ENCODE results near the gene MS4A10.
A peak's percentile ranks its signal among the peaks of the same experiment; 100 is the strongest.
"Not testable (repeated sequence)": the region's sequence is repeated elsewhere in the genome, so short reads cannot be mapped to it uniquely, and the experiment has no call there.

Gene MS4A10

DNA sequence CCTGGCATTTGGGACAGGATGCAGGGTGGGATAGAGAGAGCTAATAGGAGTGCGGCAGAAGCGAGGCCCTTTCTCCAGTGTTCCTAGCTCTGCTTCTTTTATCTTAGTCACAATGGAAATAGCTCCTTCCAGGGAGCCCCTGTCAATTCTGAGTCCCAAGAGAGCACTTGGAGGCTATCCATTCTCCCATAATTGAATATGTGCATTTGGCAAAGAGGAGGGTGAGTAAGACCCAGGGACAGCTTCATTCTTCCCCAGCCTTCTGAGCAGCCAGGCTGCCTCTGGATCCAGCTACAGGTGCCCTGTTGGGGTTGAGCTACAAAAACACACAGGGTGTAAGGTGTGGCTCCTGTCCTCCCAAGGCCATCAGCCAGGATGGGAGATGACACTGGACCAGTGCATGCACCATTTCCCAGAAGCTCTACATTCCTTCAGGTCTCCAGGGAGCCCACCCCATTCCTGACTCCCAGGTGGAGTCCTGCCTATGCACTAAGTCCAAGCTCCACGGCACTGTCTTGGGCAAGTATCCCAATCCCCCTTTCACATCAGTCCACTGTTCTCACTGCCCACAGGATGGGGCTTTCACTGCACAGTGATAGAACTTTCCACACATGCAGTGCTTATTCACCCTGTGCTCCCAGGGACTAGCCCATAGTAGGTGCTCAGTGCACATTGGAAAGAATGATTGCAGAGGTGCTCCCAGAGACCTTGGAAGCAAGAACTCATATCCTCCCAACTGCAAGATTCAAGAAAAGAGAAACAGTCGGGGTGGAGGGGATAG, 6.2 kb downstream of the MS4A10 start:
- no peak for DNase-seq

DNA sequence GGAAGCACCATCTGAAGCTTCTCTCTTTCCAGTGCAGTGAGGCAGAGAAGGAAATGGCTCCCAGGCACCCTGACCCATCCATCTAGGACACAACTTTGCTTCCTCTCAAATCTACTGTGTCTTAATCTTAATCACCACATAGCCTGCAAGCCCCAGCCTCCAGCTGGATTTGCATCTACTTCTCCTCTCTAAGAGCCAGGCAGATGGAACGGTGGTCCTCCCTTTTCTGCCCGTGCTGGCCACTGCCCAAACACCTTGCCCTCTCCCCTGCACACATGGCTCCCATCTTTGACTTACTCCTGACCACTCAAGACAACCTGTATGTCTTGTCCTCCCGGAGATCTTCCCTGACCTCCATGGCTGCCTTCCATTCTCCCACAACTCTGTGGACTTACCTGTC, 7.4 kb downstream of the MS4A10 start:
- DNase-seq, result no peak

DNA sequence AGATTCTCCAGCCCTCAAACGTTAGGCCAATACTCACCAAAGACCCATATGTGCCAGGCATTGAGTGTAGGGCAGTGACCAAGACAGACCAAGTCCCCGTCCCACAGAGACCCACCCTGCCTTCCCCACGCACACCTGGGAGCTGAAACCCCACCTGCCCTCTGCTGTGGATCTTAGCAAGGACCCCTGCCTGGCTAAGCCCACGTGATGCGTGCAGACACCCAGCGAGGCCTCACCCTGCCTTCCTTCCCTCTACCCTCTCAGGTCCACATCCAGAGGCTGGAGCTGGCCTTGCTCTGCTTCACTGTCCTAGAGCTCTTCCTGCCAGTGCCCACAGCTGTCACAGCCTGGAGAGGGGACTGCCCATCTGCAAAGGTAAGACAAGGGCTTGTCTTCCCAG, 10.2 kb downstream of the MS4A10 start:
- DNase-seq, result no peak

DNA sequence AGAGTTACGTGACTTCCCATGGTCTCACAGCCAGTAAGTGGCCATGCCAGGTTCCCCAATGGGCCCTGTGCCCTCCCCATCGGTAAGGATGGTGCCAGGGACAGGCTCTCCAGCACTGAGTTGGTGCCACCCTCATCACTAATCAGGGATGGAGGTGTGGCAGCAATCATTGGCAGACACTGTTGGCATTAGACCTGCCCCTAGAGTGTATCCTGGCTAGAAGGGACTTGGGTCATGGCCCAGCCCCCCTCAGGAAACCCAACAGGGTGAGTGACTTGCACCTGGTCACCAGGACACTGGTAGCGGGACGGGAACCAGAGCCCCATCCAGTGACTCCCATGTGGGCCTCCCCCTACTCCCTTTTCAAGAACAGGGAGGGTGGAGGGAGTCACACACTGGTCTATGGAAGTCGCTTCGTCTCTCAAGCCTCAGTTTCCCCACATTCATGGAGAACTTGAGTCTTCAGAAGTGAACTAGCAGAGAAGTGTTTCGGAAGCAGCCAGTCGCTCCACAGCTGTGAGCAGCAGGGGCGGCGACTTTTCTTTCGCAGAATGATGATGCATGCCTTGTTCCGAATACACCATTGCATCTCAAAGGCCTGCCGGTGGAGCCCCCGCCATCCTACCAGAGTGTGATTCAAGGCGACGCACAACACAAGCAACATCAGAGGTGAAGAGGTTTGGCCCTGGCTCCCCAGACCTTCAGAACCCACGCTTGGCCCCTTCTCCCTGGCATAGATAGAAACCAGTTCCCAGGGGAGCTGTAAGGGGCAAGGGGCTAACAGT, 12.9 kb downstream of the MS4A10 start:
- no peak for DNase-seq

DNA sequence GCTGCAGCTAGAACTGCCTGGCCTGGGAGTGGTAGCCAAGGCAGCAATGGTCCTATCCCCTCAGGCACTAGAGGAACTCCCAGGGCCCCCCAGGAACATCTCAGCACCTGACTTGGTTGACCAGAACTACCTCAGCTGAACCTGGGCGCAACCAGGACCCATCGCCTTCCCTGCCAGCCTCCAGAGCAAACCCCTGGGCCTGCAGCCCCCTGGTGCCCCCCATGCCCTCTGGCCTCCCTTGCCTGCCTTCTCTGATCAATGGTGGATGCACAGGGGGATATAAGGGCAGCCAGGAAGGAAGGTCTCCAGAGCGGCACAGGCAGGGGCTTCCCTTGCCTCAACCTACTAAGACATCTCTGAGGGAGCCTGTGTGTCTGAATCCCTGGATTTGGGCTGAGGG, 13.5 kb downstream of the MS4A10 start:
- DNase-seq, result no peak

DNA sequence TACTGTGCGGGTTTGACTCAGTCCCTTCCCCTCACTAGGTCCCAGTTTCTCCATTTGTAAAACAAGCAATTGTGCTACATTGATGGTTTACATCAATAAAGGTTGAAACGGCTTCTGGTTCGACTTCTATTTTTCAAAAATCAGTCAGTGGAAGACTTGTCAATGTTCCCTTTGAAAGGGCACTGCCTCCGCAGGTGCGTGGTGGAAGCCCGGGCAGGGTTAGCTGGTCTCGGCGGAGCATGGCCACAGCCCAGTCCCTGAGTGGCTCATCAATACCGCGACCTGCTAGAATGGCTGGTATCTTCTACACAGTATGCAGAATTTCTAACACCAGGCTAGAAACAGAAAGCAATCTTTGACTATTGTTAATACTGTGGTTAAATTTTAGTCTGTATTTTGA, 16.1 kb downstream of the MS4A10 start:
- DNase-seq, result no peak

DNA sequence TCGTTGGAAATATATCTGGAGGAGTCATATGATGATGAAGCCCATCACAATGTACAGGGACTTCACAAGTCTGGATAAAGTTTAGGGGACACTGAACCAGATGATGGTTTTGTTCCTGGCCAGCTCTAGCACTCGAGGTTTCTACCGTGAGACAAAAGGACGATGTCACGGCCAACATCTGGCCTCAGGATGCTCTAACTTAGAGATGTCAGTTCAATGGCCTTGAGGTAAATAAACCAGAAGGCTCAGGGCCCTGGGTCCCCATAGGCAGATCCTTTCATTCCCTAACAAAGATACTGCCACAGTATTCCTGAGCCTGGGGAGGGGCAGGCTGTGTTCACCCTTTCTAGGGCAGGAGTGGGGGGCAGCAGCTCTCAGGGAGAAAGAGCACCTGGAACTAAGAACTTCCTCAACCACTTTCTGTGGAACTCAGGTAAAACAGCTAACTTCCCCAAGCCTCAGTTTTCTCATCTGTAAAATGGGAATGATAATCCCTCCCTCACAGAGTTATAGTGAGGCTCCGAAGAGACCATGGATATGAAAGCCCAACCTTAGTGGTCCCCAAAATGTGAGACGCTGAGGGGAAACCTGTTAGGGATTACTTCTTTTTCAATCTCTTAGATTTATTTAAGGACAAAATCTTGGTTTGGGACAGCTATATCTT, 18.3 kb downstream of the MS4A10 start:
- no peak for DNase-seq

DNA sequence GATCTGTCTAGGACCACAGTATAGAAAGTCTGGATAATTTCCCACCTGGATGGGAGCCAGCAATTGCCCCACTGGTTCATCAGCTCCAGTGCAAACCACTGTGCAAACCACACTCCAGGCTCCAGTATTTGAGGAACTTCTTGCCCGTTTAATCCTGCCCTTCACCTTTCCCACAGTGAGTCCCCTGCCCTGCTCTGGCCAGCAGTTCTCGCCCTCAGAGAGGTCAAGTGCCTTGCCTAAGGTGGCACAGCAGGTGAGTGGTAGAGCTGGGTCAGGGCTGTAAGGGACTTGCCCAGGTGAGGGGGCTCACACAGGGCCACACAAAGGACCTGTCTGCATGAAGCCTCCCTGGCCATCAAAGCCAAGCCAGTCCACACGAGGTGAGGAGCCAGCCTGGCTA, 24.1 kb downstream of the MS4A10 start:
- no peak for DNase-seq

DNA sequence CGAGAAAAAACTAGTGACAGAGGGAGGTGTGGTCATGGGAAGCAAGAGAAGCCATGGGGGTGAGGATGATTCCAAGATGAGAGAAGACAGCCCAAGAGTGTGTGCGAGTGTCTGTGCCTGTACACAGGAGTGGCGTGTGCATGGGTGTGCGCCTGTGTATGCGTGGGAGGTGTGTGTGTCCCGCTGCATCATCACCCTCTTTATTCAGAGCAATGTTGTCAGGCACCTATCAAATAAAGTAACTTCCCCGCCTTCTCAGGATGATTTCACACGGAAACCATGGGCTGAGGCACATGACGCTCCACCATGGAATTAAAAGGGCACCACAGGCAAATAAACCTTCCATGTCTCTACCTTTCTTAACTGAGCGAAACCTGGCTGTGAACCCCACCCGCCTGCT, 24.6 kb downstream of the MS4A10 start:
- no peak for DNase-seq

DNA sequence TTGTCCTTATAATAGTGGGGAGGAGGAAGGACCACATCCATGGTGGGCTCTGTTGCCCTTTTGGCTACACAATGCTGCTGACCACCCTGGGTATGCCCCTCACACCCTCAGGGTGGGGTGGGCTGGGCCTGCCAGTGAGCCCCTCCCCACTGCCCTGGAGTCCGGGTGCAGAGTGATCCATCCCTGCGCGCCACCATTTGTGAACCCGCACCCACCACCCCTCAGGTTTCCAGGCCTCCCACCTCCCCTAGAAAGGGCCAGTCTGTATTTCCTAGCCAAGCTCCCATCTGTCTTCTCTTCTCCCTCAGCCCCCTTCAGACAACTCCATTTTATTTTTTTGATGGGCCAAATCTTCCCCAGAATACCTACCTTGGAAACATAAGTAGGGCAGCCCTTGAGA, 25.0 kb downstream of the MS4A10 start:
- DNase-seq, result no peak

DNA sequence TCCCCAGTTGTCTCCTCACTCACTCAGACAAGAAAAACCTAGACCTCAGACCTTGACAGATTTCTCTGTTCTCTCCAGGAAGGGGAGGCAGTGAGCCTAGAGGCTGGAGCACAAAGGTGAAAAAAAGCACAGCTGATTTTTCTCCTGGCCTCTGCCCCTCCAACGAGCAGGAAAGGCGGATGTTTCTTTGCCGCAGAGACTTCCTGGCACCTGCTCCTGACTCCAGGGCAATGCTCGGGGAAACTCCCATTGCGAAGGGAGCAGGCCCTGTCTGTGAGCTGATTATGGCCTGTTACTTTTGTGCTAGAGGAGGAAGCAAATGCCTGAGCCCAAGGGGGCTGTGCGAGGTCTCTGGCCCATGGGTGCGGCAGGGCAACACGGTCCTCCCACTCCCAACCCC, 25.4 kb downstream of the MS4A10 start:
- no peak for DNase-seq

DNA sequence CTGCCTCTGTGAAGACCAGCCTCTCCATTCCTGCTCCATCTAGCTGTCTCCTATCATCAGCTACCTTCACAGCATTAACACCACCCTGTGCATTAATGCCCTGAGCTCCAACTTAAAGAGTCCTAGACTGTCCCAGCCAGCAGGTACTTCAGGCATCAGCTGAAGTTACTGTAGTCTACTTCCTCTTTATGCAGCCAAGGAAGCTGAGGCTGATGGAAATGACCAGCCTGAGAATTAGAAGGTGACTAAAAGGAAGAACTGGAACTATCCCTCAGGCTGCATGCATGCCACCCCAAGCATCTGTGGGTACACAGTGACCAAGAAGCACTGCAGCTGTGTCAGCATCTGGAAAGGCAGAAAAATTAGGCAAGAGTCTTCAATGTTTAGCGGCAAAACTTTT, 28.2 kb downstream of the MS4A10 start:
- DNase-seq, result no peak

DNA sequence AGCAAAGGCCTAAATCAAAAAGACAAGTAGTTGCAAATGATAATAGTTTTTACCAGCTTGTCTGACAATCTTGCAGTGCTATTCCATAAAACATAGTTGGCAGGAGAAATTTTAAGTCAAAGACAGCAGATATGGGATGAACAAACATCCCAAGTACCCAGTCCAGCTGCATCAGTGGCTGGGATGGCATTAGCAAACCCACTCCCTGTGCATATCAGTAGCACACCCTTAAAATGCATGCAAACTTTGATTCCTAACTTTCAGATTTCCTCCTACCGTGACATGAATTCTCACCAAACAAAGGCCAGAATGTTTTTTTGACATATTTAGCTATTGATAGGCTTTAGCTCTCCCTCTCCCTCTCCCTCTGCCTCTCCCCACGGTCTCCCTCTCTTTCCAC, 29.0 kb downstream of the MS4A10 start:
- DNase-seq, result no peak

DNA sequence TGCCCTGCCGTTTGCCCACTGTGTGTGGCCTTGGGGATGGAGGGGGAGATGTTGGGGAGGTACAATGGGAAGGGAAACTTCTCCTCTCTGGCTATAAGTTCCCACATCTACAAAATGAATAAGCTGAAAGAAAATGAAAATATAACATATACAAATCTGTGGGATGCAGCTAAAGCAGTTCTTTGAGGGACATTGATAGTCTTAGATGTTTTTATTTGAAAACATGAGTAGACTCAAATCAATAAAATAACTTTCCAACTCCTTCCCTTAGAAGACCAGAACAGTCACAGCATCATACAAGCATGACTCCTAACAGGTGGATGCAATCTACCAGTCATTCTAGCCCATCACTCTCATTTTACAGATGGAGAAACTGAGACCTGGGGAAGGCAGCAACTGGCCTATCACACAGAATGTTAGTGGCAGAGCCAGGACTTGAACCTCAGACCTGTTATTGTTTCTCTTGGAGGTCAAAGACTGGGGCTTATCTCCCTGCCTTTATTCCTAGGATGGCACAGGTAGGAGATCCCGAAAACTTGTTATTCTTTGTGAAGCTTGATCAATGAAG, 31.5 kb downstream of the MS4A10 start:
- no peak for DNase-seq

DNA sequence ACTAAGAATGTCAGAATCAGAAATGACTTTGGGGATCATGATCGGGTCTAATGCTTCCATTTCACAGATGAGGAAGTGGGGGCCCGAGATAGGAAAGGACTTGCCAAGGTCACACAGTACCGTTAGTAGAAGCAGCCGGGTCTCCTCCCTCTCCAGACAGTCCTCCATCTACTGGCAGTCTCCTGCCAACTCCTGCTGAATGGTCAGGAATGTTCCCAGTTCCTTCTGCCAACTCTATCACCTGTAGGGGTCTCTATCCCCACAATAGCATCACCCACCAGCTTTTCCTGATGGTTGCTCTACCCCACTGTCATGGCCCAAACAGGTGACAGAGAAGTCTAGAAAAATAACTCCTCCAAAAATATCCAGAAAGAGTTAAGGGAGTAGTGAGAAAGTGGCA, 32.9 kb downstream of the MS4A10 start:
- DNase-seq, result no peak

DNA sequence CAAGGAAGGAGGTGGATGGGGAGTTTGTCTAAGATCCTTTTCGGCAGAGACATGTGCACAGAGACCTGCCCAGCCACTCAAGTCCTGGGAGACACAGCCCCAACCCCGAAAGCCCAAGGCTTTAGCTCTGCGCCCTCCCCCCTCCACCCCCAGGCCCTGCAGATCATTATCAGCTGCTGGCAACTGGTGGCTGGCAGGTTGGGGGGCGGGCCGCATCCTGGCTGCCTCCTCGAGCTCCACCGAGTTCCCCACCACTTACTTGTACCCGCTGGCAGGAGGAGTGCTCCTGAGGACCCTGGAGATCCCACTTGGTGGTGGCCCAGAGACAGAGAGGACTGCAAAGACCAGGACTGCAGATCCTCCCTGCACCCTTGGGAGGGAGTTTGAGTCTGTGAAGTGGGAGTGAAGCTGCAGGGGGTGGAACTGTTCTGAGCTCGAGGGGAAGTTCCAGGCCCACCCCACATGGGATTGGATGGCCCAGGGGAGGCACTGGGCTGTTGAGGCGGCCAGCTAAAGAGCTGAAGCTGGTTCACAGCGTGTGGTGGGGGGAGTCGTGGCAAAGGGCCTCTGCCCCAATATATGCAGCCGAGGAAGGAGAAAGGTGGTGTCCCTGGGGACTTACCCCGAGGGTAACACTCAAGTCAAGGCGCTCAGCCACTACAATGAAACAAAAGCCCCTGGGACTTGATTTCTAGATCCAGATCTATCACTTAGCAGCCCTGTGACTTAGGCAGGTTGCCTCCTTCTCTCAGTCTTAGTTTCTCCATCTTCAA, 36.9 kb downstream of the MS4A10 start:
- no peak for DNase-seq

DNA sequence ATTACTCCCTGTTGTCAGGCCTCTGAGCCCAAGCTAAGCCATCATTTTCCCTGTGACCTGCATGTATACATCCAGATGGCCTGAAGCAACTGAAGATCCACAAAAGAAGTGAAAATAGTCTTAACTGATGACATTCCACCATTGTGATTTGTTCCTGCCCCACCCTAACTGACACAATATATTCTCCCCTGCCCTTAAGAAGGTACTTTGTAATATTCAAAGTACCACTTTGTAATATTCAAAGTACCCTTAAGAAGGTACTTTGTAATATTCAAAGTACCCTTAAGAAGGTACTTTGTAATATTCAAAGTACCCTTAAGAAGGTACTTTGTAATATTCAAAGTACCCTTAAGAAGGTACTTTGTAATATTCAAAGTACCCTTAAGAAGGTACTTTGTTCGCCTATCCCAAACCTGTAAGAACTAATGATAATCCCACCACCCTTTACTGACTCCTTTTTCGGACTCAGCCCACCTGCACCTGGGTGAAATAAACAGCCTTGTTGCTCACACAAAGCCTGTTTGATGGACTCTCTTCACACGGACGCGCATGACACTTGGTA, 38.7 kb downstream of the MS4A10 start:
- DNase-seq, result not testable (repeated sequence)

DNA sequence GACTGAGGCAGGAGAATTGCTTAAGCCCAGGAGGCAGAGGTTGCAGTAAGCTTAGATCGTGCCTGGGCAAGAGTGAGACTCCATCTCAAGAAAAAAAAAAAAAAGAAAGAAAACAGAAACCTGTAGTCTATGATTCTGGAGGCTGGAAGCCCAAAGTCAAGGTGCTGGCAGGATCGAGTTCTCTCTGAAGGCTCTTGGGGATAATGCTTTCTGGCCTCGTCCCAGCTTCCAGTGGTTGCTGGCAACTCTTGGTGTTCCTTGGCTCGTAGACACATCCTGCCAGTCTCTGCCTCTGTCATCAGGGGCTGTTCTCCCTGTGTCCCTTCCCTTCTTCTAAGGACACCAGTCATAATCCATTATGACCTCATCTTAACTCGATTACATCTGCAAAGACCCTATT, 40.0 kb downstream of the MS4A10 start:
- no peak for DNase-seq

DNA sequence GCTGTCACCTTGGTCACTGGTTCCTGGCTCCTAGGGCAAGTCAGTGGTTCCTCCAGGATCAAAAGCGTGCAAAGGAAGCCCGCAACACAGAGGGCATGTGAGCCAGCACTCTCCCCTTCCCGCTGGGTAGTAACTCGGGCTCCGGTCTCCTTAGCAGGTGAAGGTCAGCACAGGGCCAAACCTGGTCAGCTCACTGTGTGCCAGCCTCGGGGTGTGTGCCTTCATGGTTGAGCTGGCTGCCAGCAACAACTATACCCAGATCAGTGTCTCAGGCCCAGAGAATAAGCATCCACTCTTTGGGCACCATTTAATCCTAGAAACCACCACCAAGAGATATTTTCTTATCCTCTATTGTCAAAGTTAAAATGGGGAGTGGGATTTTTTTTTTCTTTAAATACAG, 40.7 kb downstream of the MS4A10 start:
- no peak for DNase-seq

DNA sequence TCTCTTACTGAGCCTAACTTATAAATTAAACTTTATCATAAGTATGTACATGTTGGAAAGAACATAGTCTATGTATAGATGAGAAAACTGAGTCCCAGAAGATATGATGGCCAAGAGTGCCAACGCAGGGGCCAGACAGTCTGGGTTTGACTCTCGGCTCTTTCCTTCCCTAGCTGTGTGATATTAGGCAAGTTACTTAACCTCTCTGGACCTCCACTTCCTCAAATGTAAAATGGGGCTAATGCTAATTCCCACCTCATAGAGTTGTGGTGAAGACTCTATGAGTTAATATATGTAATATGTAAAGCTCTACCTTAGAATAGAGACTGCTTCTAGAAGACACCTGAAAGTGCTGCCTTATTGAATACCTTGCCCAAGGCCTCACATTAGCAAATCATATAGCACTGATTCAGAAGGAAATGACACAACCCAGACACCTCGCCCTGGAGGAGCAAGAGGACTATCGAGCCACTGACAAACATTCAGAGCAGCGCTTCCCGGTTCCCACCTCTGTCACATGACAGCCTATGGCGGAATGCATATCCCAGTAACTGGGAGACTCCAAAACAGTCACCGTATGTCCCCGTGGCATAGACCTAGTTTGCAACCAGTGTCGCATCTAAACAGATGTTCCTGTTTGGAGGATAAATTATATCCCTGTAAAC, 45.5 kb downstream of the MS4A10 start:
- DNase-seq, result no peak

DNA sequence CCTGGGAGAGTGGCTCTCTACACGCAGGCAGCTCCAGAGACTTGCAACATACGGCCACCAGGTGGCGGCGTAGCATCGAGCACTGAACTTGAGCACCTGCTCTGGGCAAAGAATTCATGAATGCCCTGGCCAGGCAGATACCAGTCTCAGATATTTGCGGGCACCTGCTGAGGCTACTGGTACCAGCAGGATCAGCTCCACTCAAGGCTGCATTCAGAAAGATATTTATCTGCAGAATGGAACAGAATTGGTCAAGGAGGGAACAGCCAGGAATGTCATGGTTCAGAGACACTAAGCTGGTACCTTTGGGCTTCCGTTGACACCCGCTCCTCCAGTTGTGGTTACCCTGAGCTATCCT, 46.0 kb downstream of the MS4A10 start:
- peak; percentile 76 for DNase-seq

DNA sequence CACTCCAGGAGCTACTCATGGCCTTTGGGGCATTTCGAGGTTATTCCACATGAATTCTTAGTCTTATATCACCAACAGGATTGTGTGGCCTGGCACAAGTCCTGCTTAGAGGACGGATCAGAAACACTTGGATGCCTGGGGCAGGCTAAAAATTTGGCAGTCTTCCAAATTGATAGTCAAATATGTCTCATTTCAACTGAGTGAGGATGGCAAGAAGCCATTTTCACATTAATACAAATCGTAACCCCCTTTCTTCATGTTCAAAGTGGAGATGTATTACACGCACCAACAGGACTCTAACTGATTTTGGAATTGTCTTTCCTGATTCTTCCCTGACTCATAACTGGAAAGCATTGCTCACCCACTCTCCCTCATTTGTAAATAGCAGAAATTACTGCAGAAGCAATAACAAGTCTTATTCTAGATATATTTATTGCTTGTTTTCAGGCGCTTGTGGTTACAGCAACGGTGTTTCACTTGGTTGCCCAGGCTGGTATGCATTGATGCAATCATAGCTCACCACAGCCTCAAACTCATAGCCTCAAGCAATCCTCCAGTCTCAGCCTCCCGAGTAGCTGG, 46.5 kb downstream of the MS4A10 start:
- DNase-seq, result no peak
